ENCODE measurements around the gene ZMIZ1.

The ZMIZ1 gene

GRCh38 chr10:79074732-79075131 is 6.0 kb downstream of the ZMIZ1 start:
- in situ Hi-C loops (cut with MboI; ENCODE audit: low pct_unique_long_range_greater_than_20kb, low sequenced_read_pairs): no loop called here
- DNase-seq: no peak

GRCh38 chr10:79075418-79075817 is 6.7 kb downstream of the ZMIZ1 start:
- in situ Hi-C loops (cut with MboI; ENCODE audit: low pct_unique_long_range_greater_than_20kb, low sequenced_read_pairs): no loop called here

GRCh38 chr10:79077488-79078173 is 8.9 kb downstream of the ZMIZ1 start:
- in situ Hi-C loops (cut with MboI; ENCODE audit: low pct_unique_long_range_greater_than_20kb, low sequenced_read_pairs): no loop called here
- no peak for DNase-seq

More at GRCh38 chr10:79075418-79075817, 6.7 kb downstream of the ZMIZ1 start:
- DNase-seq: no peak

GRCh38 chr10:79078367-79079053 is 9.7 kb downstream of the ZMIZ1 start:
- no peak for DNase-seq
- in situ Hi-C loops (cut with MboI; ENCODE audit: low pct_unique_long_range_greater_than_20kb, low sequenced_read_pairs): no loop called here

- in situ Hi-C loops (cut with MboI; ENCODE audit: low pct_unique_long_range_greater_than_20kb, low sequenced_read_pairs): no loop called here
Observed at GRCh38 chr10:79079054-79079397, 10.3 kb downstream of the ZMIZ1 start.

GRCh38 chr10:79079490-79080355 is 11.0 kb downstream of the ZMIZ1 start:
- in situ Hi-C loops (cut with MboI; ENCODE audit: low pct_unique_long_range_greater_than_20kb, low sequenced_read_pairs): no loop called here
- no peak for DNase-seq

More at GRCh38 chr10:79079054-79079397, 10.3 kb downstream of the ZMIZ1 start:
- DNase-seq: no peak

- peak; percentile 60 for DNase-seq
- in situ Hi-C loops (cut with MboI; ENCODE audit: low pct_unique_long_range_greater_than_20kb, low sequenced_read_pairs): no loop called here
Observed at GRCh38 chr10:79081353-79082034, 12.7 kb downstream of the ZMIZ1 start.

GRCh38 chr10:79082035-79082373 is 13.2 kb downstream of the ZMIZ1 start:
- DNase-seq: no peak
- in situ Hi-C loops (cut with MboI; ENCODE audit: low pct_unique_long_range_greater_than_20kb, low sequenced_read_pairs): no loop called here

GRCh38 chr10:79082631-79083596 is 14.1 kb downstream of the ZMIZ1 start:
- in situ Hi-C loops (cut with MboI; ENCODE audit: low pct_unique_long_range_greater_than_20kb, low sequenced_read_pairs): no loop called here
- DNase-seq: no peak

- in situ Hi-C loops (cut with MboI; ENCODE audit: low pct_unique_long_range_greater_than_20kb, low sequenced_read_pairs): no loop called here
- DNase-seq: peak; percentile 97
Observed at GRCh38 chr10:79084012-79084971, 15.5 kb downstream of the ZMIZ1 start.

- DNase-seq: peak; percentile 48
- in situ Hi-C loops (cut with MboI; ENCODE audit: low pct_unique_long_range_greater_than_20kb, low sequenced_read_pairs): no loop called here
Observed at GRCh38 chr10:79084972-79085597, 16.3 kb downstream of the ZMIZ1 start.

- DNase-seq: no peak
- in situ Hi-C loops (cut with MboI; ENCODE audit: low pct_unique_long_range_greater_than_20kb, low sequenced_read_pairs): no loop called here
Observed at GRCh38 chr10:79086822-79087221, 18.1 kb downstream of the ZMIZ1 start.

- DNase-seq: no peak
- in situ Hi-C loops (cut with MboI; ENCODE audit: low pct_unique_long_range_greater_than_20kb, low sequenced_read_pairs): no loop called here
Observed at GRCh38 chr10:79087721-79088120, 19.0 kb downstream of the ZMIZ1 start.

- no peak for DNase-seq
- in situ Hi-C loops (cut with MboI; ENCODE audit: low pct_unique_long_range_greater_than_20kb, low sequenced_read_pairs): no loop called here
Observed at GRCh38 chr10:79088176-79088575, 19.4 kb downstream of the ZMIZ1 start.

- in situ Hi-C loops (cut with MboI; ENCODE audit: low pct_unique_long_range_greater_than_20kb, low sequenced_read_pairs): no loop called here
Observed at GRCh38 chr10:79088613-79089355, 20.0 kb downstream of the ZMIZ1 start.

GRCh38 chr10:79089632-79090031 is 20.9 kb downstream of the ZMIZ1 start:
- in situ Hi-C loops (cut with MboI; ENCODE audit: low pct_unique_long_range_greater_than_20kb, low sequenced_read_pairs): no loop called here
- no peak for DNase-seq

More at GRCh38 chr10:79088613-79089355, 20.0 kb downstream of the ZMIZ1 start:
- no peak for DNase-seq

All from KBM-7 (cell line).